GM12878 (cell line): Measurements from ENCODE around the gene PPP1R37. TPM values are rescaled to one million over a fixed set of nuclear protein-coding genes. Genes with fewer than 3 reads are reported as not detected.

Experiments
- ASH2L ChIP-seq: fragments of 300-600, 200-600 bp; sonication (generic); IDR thresholded peaks from 2 replicates; pipeline ENCODE4 v1.6.1; 2017; ENCODE audit warnings: low read depth, mild to moderate bottlenecking, borderline replicate concordance
- ATF7 ChIP-seq: fragments of 450-650 bp; IDR thresholded peaks from 2 replicates; pipeline ENCODE4 v1.6.1; 2016; ENCODE audit warnings: low read depth, mild to moderate bottlenecking
- BACH1 ChIP-seq: fragments of 450-650 bp; IDR thresholded peaks from 2 replicates; pipeline ENCODE4 v1.6.1; 2017; ENCODE audit warnings: mild to moderate bottlenecking, borderline replicate concordance
- BCL11A ChIP-seq: IDR thresholded peaks from 2 replicates; pipeline ENCODE4 v1.6.1; 2011; ENCODE audit warnings: low read depth, low read length
- BMI1 ChIP-seq: fragments of 450-650 bp; IDR thresholded peaks from 2 replicates; pipeline ENCODE4 v1.6.1; 2016; ENCODE audit warnings: mild to moderate bottlenecking, moderate library complexity, borderline replicate concordance
- CREB1 ChIP-seq: IDR thresholded peaks from 2 replicates; pipeline ENCODE4 v1.6.1; 2012; ENCODE audit warnings: low read depth, mild to moderate bottlenecking, inconsistent platforms
- E4F1 ChIP-seq: fragments of 450-650 bp; IDR thresholded peaks from 2 replicates; pipeline ENCODE4 v1.6.1; 2018; ENCODE audit warnings: borderline replicate concordance, mild to moderate bottlenecking; ENCODE audit not compliant: partially characterized antibody
- EP300 ChIP-seq, 2 experiments: fragments of 150-350 bp in 1 of 2; IDR thresholded peaks; 2 replicates each; pipeline ENCODE4 v1.6.1; 2011 to 2012; ENCODE audit warnings: low read depth in 2 of 2, low read length in 2 of 2, borderline replicate concordance in 1 of 2, improper control_type of control experiment in 1 of 2, inconsistent platforms in 1 of 2; ENCODE audit not compliant: control insufficient read depth in 1 of 2
- IKZF1 ChIP-seq: fragments of 450-650 bp; conservative IDR thresholded peaks from 2 replicates; pipeline ENCODE4 v1.6.1; 2017; ENCODE audit warnings: antibody characterized with exemption, mild to moderate bottlenecking
- MEF2A ChIP-seq: IDR thresholded peaks from 2 replicates; pipeline ENCODE4 v1.6.1; 2011; ENCODE audit warnings: low read depth, mild to moderate bottlenecking, low read length, moderate library complexity; ENCODE audit not compliant: insufficient read depth
- MEF2B ChIP-seq: fragments of 450-650 bp; IDR thresholded peaks from 2 replicates; pipeline ENCODE4 v1.6.1; 2018; ENCODE audit warnings: mild to moderate bottlenecking, moderate library complexity; ENCODE audit not compliant: partially characterized antibody, poor library complexity, severe bottlenecking
- MTA2 ChIP-seq: fragments of 450-650 bp; IDR thresholded peaks from 2 replicates; pipeline ENCODE4 v1.6.1; 2016; ENCODE audit warnings: low read depth, mild to moderate bottlenecking, moderate library complexity
- NR2F1 ChIP-seq: fragments of 450-650 bp; conservative IDR thresholded peaks from 2 replicates; pipeline ENCODE4 v1.6.1; 2017; ENCODE audit warnings: mild to moderate bottlenecking
- POLR2A ChIP-seq: IDR thresholded peaks from 2 replicates; pipeline ENCODE4 v1.6.1; 2011; ENCODE audit warnings: low read depth, mild to moderate bottlenecking, low read length
- RBBP5 ChIP-seq: fragments of 200-600 bp; sonication (generic); conservative IDR thresholded peaks from 2 replicates; pipeline ENCODE4 v1.6.1; 2016
- SRF ChIP-seq, 2 experiments: IDR thresholded peaks; 2 replicates each; pipeline ENCODE4 v1.6.1; 2011; ENCODE audit warnings: low read depth in 2 of 2, low read length in 2 of 2, mild to moderate bottlenecking in 1 of 2, moderate library complexity in 1 of 2
- YBX1 ChIP-seq: fragments of 450-650 bp; IDR thresholded peaks from 2 replicates; pipeline ENCODE4 v1.6.1; 2016; ENCODE audit warnings: antibody characterized with exemption
- YY1 ChIP-seq: IDR thresholded peaks from 2 replicates; pipeline ENCODE4 v1.6.1; 2011; ENCODE audit warnings: low read depth, mild to moderate bottlenecking, low read length
- ZNF24 ChIP-seq: fragments of 450-650 bp; IDR thresholded peaks from 2 replicates; pipeline ENCODE4 v1.6.1; 2017; ENCODE audit warnings: antibody characterized with exemption, mild to moderate bottlenecking
- ZNF622 ChIP-seq: fragments of 450-650 bp; IDR thresholded peaks from 2 replicates; pipeline ENCODE4 v1.6.1; 2017; ENCODE audit warnings: mild to moderate bottlenecking, inconsistent platforms
- polyA plus RNA-seq, 11 experiments: library from polyadenylated mRNA; depleted of rRNA in 4 of 11; unstranded in 6 of 11; stranded (reverse) in 5 of 11; fragments of >200 nt; fragmentation: Nextera tagmentation in 4 of 11; fragmentation: Illumina TruSeq in 1 of 11; extraction: Ambion mirVana in 4 of 11; extraction: Trizol in 1 of 11; gene quantifications; 1 replicate in 1 of 11; 2 replicates in 10 of 11; pipeline versions ENCODE4 v1.2.1 to v1.2.3, GENCODE V29; 2011 to 2016; ENCODE audit warnings: inconsistent platforms in 2 of 11, missing spikeins in 2 of 11, low read depth in 1 of 11
- total RNA-seq, 4 experiments: library from RNA; depleted of rRNA in 3 of 4; stranded (reverse); fragments of >200 nt in 3 of 4; fragmentation: Illumina TruSeq in 1 of 4; extraction: Trizol in 1 of 4; gene quantifications; 2 replicates each; pipeline versions ENCODE4 v1.2.1 to v1.2.3, GENCODE V29; 2013 to 2021
- TF ChIP-seq, protein P1 (sequence below), 3 experiments: IDR thresholded peaks in 2 of 3; conservative IDR thresholded peaks in 1 of 3; 2 replicates each; pipeline ENCODE4 v1.5.1; 2011; ENCODE audit warnings: low read depth in 3 of 3, low read length in 3 of 3, mild to moderate bottlenecking in 3 of 3, control low read depth in 2 of 3, moderate library complexity in 2 of 3, inconsistent platforms in 1 of 3, mixed read lengths in 1 of 3; ENCODE audit not compliant: control insufficient read depth in 2 of 3, insufficient read depth in 1 of 3; ENCODE audit errors: extremely low read depth in 1 of 3
- TF ChIP-seq, protein P2 (sequence below): fragments of 450-650 bp; IDR thresholded peaks from 2 replicates; pipeline ENCODE4 v1.6.1; 2018; ENCODE audit warnings: mild to moderate bottlenecking, low read depth, moderate library complexity; ENCODE audit not compliant: partially characterized antibody
- TF ChIP-seq, protein P3 (sequence below): IDR thresholded peaks from 2 replicates; pipeline ENCODE4 v1.6.1; 2012; ENCODE audit warnings: low read depth, low read length, improper control_type of control experiment

The PPP1R37 gene
- total and polyA plus RNA-seq, 10 of the 15 experiments (the other 5 are each of a cell fraction or from before 2014, with no cell fraction given) = 0.09 to 21.3 (median 5.1) TPM; not detected in 1

DNA sequence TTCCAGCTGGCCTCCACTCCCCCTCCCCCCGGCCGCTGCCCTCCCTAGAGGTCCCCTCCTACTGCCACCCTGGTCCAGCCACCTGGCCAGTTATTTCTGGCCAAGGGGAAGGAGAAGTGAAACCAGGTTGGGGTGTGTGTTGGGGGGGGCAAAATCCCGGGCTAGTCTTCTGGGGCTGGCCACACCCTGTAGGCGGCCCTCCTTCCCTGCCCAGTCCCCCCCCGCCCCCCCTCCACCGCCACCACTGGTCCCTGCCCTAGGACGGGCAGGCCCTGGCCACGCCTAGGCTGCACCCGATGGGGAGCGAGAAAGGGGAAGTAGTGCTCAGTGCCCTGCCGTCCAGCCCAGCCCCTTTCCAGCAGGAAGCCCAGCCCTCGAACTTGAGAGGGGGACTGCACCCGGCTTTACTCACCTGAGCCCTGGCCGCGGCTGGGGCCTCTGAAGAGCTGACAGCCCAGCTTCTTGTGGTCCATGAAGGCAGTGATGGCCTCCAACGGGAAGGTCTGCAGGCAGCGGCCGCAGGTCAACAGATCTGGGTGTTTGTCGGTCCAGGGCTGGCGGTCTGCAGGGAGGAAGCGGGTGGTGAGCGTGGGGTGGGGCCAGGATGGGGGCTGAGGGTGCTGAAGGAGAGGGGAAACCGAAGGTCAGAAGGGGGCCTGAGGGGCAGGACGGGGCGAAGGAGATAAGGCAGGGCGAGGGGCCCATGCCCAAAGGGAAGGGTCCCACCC, 17.5 kb upstream of the PPP1R37 start (continued):
- peak; percentile 79 to 89 for TF ChIP-seq EP300 (IDR thresholded peaks at IDR 0.05; ENCODE audit: borderline replicate concordance in 1 of 2, control insufficient read depth in 1 of 2, low read depth in 2 of 2, low read length in 2 of 2)
- TF ChIP-seq BMI1 = 0 out of 2 replicates have a peak, but pooled peaks have one; percentile 40
- no peak for TF ChIP-seq RBBP5
- TF ChIP-seq MEF2A = peak; percentile 97
- TF ChIP-seq BACH1 = peak; percentile 66; the same call in 1 of the 2 replicates
- 0 out of 2 replicates have a peak, but pooled peaks have one; percentile 65 for TF ChIP-seq NR2F1
- peak; percentile 65 for TF ChIP-seq POLR2A
- TF ChIP-seq YBX1 = no peak
- TF ChIP-seq MEF2B = peak; percentile 87
- TF ChIP-seq ATF7 = 0 out of 2 replicates have a peak, but pooled peaks have one; percentile 71
- peak; percentile 63; the same call in 1 of the 2 replicates for TF ChIP-seq CREB1
- 0 out of 4 replicates have a peak, but pooled peaks of 1 of the 2 experiments have one; percentile 59 for TF ChIP-seq SRF (IDR thresholded peaks at IDR 0.05; ENCODE audit: low read depth in 2 of 2, low read length in 2 of 2)
- TF ChIP-seq, protein P1, sequence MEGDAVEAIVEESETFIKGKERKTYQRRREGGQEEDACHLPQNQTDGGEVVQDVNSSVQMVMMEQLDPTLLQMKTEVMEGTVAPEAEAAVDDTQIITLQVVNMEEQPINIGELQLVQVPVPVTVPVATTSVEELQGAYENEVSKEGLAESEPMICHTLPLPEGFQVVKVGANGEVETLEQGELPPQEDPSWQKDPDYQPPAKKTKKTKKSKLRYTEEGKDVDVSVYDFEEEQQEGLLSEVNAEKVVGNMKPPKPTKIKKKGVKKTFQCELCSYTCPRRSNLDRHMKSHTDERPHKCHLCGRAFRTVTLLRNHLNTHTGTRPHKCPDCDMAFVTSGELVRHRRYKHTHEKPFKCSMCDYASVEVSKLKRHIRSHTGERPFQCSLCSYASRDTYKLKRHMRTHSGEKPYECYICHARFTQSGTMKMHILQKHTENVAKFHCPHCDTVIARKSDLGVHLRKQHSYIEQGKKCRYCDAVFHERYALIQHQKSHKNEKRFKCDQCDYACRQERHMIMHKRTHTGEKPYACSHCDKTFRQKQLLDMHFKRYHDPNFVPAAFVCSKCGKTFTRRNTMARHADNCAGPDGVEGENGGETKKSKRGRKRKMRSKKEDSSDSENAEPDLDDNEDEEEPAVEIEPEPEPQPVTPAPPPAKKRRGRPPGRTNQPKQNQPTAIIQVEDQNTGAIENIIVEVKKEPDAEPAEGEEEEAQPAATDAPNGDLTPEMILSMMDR (IDR thresholded peaks at IDR 0.05 in 2 of 3, conservative IDR thresholded peaks at IDR 0.05 in 1 of 3; ENCODE audit: control insufficient read depth in 2 of 3, extremely low read depth in 1 of 3, insufficient read depth in 1 of 3, low read depth in 3 of 3, low read length in 3 of 3) = no peak
- TF ChIP-seq ZNF24 = 0 out of 2 replicates have a peak, but pooled peaks have one; percentile 28
- peak; percentile 82; the same call in 1 of the 2 replicates for TF ChIP-seq MTA2
- TF ChIP-seq, protein P2, sequence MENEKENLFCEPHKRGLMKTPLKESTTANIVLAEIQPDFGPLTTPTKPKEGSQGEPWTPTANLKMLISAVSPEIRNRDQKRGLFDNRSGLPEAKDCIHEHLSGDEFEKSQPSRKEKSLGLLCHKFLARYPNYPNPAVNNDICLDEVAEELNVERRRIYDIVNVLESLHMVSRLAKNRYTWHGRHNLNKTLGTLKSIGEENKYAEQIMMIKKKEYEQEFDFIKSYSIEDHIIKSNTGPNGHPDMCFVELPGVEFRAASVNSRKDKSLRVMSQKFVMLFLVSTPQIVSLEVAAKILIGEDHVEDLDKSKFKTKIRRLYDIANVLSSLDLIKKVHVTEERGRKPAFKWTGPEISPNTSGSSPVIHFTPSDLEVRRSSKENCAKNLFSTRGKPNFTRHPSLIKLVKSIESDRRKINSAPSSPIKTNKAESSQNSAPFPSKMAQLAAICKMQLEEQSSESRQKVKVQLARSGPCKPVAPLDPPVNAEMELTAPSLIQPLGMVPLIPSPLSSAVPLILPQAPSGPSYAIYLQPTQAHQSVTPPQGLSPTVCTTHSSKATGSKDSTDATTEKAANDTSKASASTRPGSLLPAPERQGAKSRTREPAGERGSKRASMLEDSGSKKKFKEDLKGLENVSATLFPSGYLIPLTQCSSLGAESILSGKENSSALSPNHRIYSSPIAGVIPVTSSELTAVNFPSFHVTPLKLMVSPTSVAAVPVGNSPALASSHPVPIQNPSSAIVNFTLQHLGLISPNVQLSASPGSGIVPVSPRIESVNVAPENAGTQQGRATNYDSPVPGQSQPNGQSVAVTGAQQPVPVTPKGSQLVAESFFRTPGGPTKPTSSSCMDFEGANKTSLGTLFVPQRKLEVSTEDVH = no peak
- TF ChIP-seq ASH2L = 0 out of 2 replicates have a peak, but pooled peaks have one; percentile 5
- TF ChIP-seq, protein P3, sequence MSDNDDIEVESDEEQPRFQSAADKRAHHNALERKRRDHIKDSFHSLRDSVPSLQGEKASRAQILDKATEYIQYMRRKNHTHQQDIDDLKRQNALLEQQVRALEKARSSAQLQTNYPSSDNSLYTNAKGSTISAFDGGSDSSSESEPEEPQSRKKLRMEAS = peak; percentile 10; the same call in 1 of the 2 replicates
- TF ChIP-seq ZNF622 = no peak
- TF ChIP-seq YY1 = peak; percentile 44; the same call in 1 of the 2 replicates
- TF ChIP-seq BCL11A = peak; percentile 84
- TF ChIP-seq E4F1 = no peak
- TF ChIP-seq IKZF1 = peak; percentile 89
